HepG2 (cell line): Measurements from ENCODE around the gene MINDY3. TPM values are rescaled to one million over a fixed set of nuclear protein-coding genes. Genes with fewer than 3 reads are reported as not detected.

ENCODE experiments used
- ATAC-seq: fragments of 200-7000 bp; cut with Tn5 transposase; 3 replicates; pipeline ENCODE4 v1.9.1; 2020; ENCODE audit warnings: mild to moderate bottlenecking, moderate library complexity
- BruUV-seq: library from RNA; stranded (reverse); fragments of 400-500 nt; replicated peaks from 2 replicates; lab custom pipeline; 2021; lab: Mats Ljungman, UMichigan
- CTCF ChIA-PET: fragments of 300-600 bp; formaldehyde crosslinking; extraction: SDS; loops from one replicate; lab custom pipeline; 2021; ENCODE audit warnings: low total read pairs, inconsistent platforms, low intra/inter-chr PET ratio; lab: Yijun Ruan, JAX
- POLR2A ChIA-PET: fragments of 350-600 bp; sonication (Branson Sonifier 250); formaldehyde crosslinking; loops from one replicate; lab custom pipeline; 2020; ENCODE audit warnings: antibody characterized with exemption, inconsistent platforms; lab: Yijun Ruan, JAX
- DNase-seq: peaks from one replicate; pipeline ENCODE4 v3.0.0-alpha.2; 2015; ENCODE audit warnings: low spot score
- FAIRE-seq: peaks from 3 replicates; lab custom pipeline; 2011; peaks lifted over from hg19 to GRCh38; lab: Jason Lieb, UNC
- H2AFZ ChIP-seq: one replicate; pipeline ENCODE4 v1.6.1; 2011; ENCODE audit warnings: low read length, inconsistent platforms
- H3K27ac ChIP-seq: fragments of 300-600 bp; 3 replicates; pipeline ENCODE4 v1.8.0; 2011; ENCODE audit warnings: mixed run types, mild to moderate bottlenecking, mixed read lengths, low read length, inconsistent platforms; ENCODE audit not compliant: insufficient read depth; ENCODE audit errors: extremely low read length
- H3K27me3 ChIP-seq, 2 experiments: fragments of 200-600 bp in 1 of 2; 2 replicates in 1 of 2; 3 replicates in 1 of 2; pipeline versions ENCODE4 v1.6.0 to v1.8.0; 2011; ENCODE audit warnings: low read length in 2 of 2, mild to moderate bottlenecking in 2 of 2, moderate library complexity in 2 of 2, inconsistent platforms in 1 of 2; ENCODE audit not compliant: insufficient read depth in 2 of 2, control insufficient read depth in 1 of 2
- H3K36me3 ChIP-seq, 2 experiments: fragments of 200-600 bp in 1 of 2; replicated peaks in 1 of 2; 2 replicates in 1 of 2; 3 replicates in 1 of 2; pipeline versions ENCODE4 v1.5.1 to v1.8.0; 2011; ENCODE audit warnings: low read length in 2 of 2, inconsistent platforms in 1 of 2; ENCODE audit not compliant: insufficient read depth in 2 of 2, control insufficient read depth in 1 of 2
- H3K4me1 ChIP-seq: 2 replicates; pipeline ENCODE4 v1.5.1; 2012; ENCODE audit warnings: low read length, inconsistent platforms; ENCODE audit not compliant: insufficient read depth
- H3K4me2 ChIP-seq: 2 replicates; pipeline ENCODE4 v1.6.0; 2011; ENCODE audit warnings: low read depth, low read length, inconsistent platforms
- H3K4me3 ChIP-seq, 3 experiments: fragments of 200-600 bp in 1 of 3; sonication (generic), shearing (Covaris generic) in 1 of 3; replicated peaks in 1 of 3; 2 replicates each; pipeline ENCODE4 v1.5.1; 2011 to 2016; ENCODE audit warnings: low read length in 3 of 3, inconsistent platforms in 2 of 3, low read depth in 2 of 3, mild to moderate bottlenecking in 2 of 3, control low read depth in 1 of 3, mixed read lengths in 1 of 3; ENCODE audit not compliant: insufficient read depth in 1 of 3
- H3K79me2 ChIP-seq: one replicate; pipeline ENCODE4 v1.6.1; 2011; ENCODE audit warnings: low read length, inconsistent platforms; ENCODE audit not compliant: insufficient read depth
- H3K9ac ChIP-seq: 2 replicates; pipeline ENCODE4 v1.6.0; 2011; ENCODE audit warnings: mild to moderate bottlenecking, low read depth, low read length, inconsistent platforms; ENCODE audit not compliant: insufficient read depth
- H3K9me3 ChIP-seq: 2 replicates; pipeline ENCODE4 v1.5.1; 2012; ENCODE audit warnings: mild to moderate bottlenecking, low read length
- H4K20me1 ChIP-seq: 2 replicates; pipeline ENCODE4 v1.6.0; 2011; ENCODE audit warnings: inconsistent platforms, mild to moderate bottlenecking, low read length, moderate library complexity; ENCODE audit not compliant: insufficient read depth
- ATRX ChIP-seq: sonication (generic); formaldehyde crosslinking; IDR thresholded peaks from 2 replicates; pipeline ENCODE4 v1.4.0; 2020; ENCODE audit warnings: missing genetic modification reagents, borderline replicate concordance
- CENPX ChIP-seq: sonication (generic); formaldehyde crosslinking; IDR thresholded peaks from 2 replicates; pipeline ENCODE4 v1.9.0; 2021; ENCODE audit warnings: mild to moderate bottlenecking, missing genetic modification reagents, moderate library complexity
- CREM ChIP-seq, 2 experiments: sonication (generic) in 1 of 2; formaldehyde crosslinking in 1 of 2; IDR thresholded peaks; 2 replicates each; pipeline versions ENCODE4 v1.4.0 to v1.6.1; 2016 to 2020; ENCODE audit warnings: antibody characterized with exemption in 1 of 2, mild to moderate bottlenecking in 1 of 2, missing genetic modification reagents in 1 of 2
- HOMEZ ChIP-seq: IDR thresholded peaks from 2 replicates; pipeline ENCODE4 v1.6.1; 2016; ENCODE audit warnings: low read depth
- HOXA7 ChIP-seq: sonication (generic); formaldehyde crosslinking; IDR thresholded peaks from 2 replicates; pipeline ENCODE4 v1.8.1; 2022; ENCODE audit warnings: mild to moderate bottlenecking, missing genetic modification reagents, moderate library complexity
- SNAI1 ChIP-seq: sonication (generic); formaldehyde crosslinking; IDR thresholded peaks from 2 replicates; pipeline ENCODE4 v1.5.0; 2020; ENCODE audit warnings: mild to moderate bottlenecking, missing genetic modification reagents, borderline replicate concordance
- SP1 ChIP-seq, 2 experiments: fragments of 450-650 bp in 1 of 2; sonication (generic) in 1 of 2; formaldehyde crosslinking in 1 of 2; IDR thresholded peaks; 2 replicates each; pipeline versions ENCODE4 v1.4.0 to v1.6.1; 2016 to 2020; ENCODE audit warnings: missing genetic modification reagents in 1 of 2
- ZBTB37 ChIP-seq: sonication (generic); formaldehyde crosslinking; IDR thresholded peaks from 2 replicates; pipeline ENCODE4 v1.4.0; 2020; ENCODE audit warnings: mild to moderate bottlenecking, missing genetic modification reagents
- WGBS: methylation state at CpG from one replicate; pipeline ENCODE4 v1.1.6; 2017; ENCODE audit warnings: low lambda C conversion rate; 5-methylcytosine and 5-hydroxymethylcytosine counted together
- in situ Hi-C: cut with HindIII; loops from 2 replicates; pipeline ENCODE4 v1.10.0; 2017; ENCODE audit warnings: low pct_unique_long_range_greater_than_20kb; ENCODE audit not compliant: extremely low pct_ligation_motif_present
- intact Hi-C: fragments of 100-400 bp; cut with micrococcal nuclease; formaldehyde crosslinking; loops from one replicate; pipeline ENCODE4 v1.10.0; 2022; ENCODE audit not compliant: unreplicated experiment
- polyA plus RNA-seq, 8 experiments: library from polyadenylated mRNA; depleted of rRNA in 3 of 8; stranded (reverse) in 7 of 8; unstranded in 1 of 8; fragments of >200 nt; fragmentation: Illumina TruSeq in 4 of 8; extraction: Trizol in 4 of 8; gene quantifications; 2 replicates each; pipeline versions ENCODE4 v1.2.1 to v1.2.3, GENCODE V29; 2011 to 2016; ENCODE audit warnings: low read depth in 4 of 8, missing spikeins in 1 of 8, mixed read lengths in 1 of 8; ENCODE audit not compliant: insufficient read depth in 1 of 8
- total RNA-seq, 5 experiments: library from RNA; depleted of rRNA; stranded (reverse); fragments of >200 nt; fragmentation: Illumina TruSeq; extraction: Trizol; gene quantifications; 2 replicates each; pipeline ENCODE4 v1.2.3, GENCODE V29; 2016; ENCODE audit warnings: low read depth in 1 of 5

MINDY3 gene
- total and polyA plus RNA-seq, 2 of the 13 experiments (the other 11 are each of a cell fraction or from before 2014, with no cell fraction given) = 6.4 to 17.5 TPM

- POLR2A ChIA-PET = no interaction called here
- Histone ChIP-seq H4K20me1 (no peaks in the 10 kb centered on the region), H3K27ac (no peak overlapping the region), H3K79me2 (no peaks in the 10 kb centered on the region), H2AFZ (no peak overlapping the region), H3K4me1 (no peaks in the 10 kb centered on the region), H3K4me3 (no peak overlapping the region)
- intact Hi-C loops = no loop called here
- DNase-seq = no peak
- no peak for FAIRE-seq
- TF ChIP-seq ZBTB37 (CRISPR knock-in tag) (no peak), CREM (IDR thresholded peaks at IDR 0.05) (no peak), CREM (CRISPR knock-in tag; IDR thresholded peaks at IDR 0.05) (no peak), SNAI1 (CRISPR knock-in tag) (no peak), ATRX (CRISPR knock-in tag) (no peak), SP1 (IDR thresholded peaks at IDR 0.05) (no peak), SP1 (CRISPR knock-in tag; IDR thresholded peaks at IDR 0.05) (no peak), CENPX (no peak), HOMEZ (CRISPR knock-in tag) (no peak), HOXA7 (CRISPR knock-in tag) (no peak)
- TF ChIP-seq, all 625 proteins: peak for 0
- CTCF ChIA-PET = interaction anchor here (2.6 kb wide), 1 partner anchor 315 kb away, joined by 15 read pairs; no protein-coding TSS in a partner anchor
- 3% methylated on average over 2 of the region's 2 CpGs for WGBS
- Histone ChIP-seq H3K9me3 (no peaks in the 10 kb centered on the region), H3K4me2 (no peak overlapping the region), H3K27me3 (peaks cover 0 to 9% of the 10 kb centered on the region in 2 experiments; a peak in 2 of 5 replicates), H3K36me3 (no peaks in the 10 kb centered on the region), H3K9ac (no peak overlapping the region)
- no peak for ATAC-seq
- in situ Hi-C loops = no loop called here
- no TSS peak for BruUV-seq
These were observed 116.9 kb downstream of the MINDY3 start for GRCh38 chr10:15743443-15743842.
